HG03135 (cell line): ENCODE measurements around the gene TMEM158.

ENCODE experiments used
- ATAC-seq: cut with Tn5 transposase; IDR thresholded peaks from one replicate; pipeline ENCODE4 v1.9.1; 2021; ENCODE audit warnings: mild to moderate bottlenecking, moderate library complexity; ENCODE audit not compliant: unreplicated experiment

TMEM158 gene

DNA sequence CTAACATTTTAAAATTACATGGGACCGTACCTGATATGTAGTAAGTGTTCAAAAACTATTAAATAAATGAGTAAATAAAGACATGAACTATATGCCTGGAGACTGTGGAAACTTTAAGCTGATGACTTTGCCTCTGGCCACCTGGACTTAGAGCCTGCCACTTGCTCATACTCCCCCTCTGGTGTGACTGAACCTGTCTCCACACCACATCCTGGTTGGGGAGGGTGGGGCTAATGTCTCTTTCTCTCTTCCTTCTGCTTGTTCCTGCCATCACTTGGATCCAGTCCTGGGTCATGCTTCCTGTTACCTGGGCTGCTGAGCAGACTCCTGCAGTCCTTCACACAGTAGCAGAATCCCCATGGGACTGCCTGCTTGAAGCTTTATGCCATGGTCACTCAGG is 8.2 kb upstream of the TMEM158 start:
- no peak for ATAC-seq

DNA sequence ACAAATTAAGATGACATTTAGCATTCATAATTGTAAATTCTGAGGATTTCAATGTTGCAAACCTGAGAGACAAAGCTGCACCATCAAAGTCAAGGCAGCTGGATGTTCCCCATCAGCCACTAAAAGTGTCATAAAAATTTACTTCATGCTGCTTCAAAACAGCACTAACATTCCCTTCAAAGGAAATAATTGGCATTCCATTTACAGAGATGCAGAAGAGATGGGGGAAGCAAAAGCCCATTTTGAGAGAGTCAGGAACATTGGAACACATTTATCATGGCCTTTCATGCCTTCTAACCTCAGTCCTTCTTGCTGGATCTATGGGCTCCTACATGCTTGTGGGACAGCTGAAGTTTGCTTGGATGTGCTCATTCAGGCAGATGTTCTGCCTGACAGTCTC is 6.4 kb upstream of the TMEM158 start:
- no peak for ATAC-seq

DNA sequence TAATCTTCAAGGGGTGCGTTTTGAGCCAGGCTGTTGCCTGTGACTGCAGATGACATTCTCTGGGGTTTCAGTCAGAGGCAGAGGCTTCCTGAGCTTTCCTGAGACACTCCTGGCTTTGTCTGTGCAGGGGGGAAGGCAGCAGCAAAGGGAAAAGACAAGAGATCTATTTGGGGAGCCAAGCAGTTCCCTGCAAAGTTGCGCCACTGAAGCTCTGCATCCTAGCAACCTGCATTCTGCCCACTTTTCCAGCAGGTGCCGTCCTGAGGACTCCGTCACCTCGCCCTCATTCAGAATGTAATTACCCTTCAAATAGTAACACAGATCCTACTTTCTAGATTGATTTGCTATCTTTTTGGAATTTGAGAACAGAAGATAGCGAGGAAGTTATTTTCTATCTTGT is 1.9 kb upstream of the TMEM158 start:
- ATAC-seq, result no peak

DNA sequence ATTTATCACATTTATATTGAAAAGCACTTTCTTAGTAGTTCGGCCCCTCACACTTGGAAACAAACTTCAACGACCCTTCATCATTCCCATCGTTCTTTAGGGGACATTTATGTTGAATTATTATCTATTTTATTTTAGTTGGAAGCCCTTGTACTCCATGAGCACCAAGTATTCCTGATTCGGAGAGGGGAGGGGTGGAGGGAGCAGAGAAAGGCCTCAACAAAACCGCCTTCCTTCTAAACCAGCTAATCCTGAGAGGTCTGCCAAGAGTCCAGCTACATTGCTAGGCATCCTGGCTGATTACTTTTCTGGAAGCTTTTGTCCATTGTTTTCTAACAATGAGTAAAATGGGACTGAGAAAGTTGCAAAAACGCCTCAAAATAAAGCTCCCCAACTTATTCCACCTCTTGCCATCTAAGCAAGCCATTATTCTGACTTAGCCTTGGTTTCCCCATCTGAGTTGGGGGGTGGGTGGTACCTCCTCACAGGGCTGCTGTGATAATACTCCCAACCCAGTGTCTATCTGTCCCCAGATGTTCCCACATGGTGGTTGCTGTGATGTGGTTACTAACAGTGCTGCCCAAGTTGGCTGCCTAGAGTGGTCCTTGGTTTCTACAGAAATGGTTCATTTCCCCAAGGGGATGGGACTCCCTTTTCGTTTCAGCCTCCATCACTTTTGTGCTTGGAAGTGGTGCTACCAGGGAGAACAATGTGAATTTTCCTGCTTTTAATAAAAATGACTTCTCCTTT is 1.2 kb upstream of the TMEM158 start:
- no peak for ATAC-seq

DNA sequence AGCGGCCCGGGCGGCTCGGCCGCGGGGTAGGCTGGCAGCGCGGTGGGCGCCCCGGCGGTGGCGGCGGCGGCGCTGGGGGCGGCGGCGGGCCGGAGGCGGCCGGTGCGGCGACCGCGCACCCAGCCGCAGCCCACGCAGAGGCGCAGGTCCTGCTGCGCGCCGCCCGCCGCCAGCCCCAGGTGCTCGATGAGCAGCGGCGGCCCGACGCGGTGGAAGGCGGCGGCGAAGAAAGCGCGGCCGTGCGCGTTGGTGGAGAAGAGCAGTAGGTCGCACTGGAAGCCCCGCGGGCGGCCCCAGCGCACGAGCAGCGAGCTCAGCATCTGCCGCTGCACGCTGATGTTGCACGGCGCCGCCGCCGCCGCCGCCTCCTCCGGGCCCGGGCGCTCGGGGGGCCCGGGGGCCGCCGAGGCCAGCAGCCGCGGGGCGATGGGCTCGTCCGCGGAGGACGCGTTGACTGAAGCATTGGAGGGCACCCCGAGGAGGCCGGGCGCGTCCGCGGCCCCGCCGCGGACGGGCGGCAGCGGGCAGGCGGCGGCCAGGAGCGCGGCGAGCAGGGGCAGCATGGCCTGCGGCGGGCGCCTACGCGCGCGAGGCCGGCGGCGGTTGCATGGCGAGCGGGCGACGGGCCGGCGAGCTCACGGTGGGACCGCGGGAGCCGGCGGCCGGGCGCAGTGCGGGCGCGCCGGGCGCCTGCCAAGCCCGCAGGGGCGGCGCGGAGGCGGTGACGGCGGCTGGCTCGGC is 452 bp downstream of the TMEM158 start:
- no peak for ATAC-seq

DNA sequence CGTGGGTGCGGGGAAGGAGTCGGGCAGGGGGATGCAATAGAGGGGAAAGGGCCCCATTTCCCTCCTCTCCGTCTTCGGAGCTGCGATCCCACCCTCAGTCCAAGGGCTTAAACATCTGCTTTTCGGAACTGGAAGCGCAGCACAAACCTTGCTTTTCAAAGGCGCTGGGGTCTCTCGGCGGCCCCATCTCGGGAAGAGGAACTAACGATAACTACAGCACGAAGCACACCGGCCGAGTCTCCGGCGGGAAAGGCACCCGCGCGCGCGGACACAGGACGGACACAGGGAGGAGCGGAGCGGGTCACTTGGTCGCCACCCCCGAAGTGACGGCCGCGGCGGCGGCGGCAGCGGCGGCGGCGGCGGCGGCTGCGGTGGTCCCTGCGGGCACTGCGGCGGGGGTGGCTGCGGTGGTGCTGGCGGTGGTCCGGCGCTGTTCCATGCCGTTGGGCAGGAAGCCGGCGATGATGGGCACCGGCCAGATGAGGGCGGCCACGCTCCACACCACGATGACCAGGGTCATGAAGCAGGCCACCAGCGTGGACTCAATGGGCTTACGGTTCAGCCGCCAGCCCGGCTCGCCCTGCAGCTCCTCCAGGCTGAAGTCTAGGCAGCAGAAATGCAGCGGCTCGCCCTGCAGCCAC is 1.1 kb downstream of the TMEM158 start:
- ATAC-seq, result no peak

DNA sequence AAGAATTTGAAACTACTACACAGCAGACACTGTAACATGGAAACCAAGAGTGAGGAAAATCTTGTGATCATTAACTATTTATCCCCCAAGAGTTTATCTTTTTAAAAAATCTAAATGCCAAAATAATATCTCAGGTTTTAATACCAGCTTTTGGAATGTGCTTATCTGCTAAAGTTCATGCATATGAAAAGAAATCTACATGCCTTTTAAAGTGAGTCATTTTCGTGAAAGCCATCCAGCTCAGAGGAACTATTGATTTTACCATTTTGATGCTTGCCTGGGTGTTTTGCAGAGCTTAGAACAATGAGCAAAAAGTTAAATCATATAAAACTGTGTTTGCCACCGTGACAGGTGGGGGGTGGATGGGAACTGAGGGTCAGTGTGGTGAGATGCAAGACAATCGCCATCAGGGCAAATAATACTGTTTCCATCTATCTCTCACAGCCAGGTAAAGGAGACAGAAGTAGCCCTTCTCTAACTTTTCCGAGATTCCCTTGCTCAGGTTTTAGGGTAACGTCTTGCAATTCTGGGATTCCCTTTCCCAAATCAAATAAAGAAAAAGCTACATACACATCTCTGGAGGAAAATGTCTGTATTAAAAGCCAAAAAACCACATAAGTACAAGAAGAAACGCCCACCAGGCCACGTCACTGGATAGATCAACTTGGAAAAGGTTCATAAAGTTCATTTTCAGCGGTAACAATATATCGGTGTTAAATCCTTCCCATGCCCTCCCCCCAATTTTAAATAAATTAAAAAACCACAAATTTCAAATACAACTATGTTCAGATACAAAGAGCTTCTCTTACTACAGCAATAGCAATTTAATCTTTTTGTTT is 2.0 kb downstream of the TMEM158 start:
- no peak for ATAC-seq

DNA sequence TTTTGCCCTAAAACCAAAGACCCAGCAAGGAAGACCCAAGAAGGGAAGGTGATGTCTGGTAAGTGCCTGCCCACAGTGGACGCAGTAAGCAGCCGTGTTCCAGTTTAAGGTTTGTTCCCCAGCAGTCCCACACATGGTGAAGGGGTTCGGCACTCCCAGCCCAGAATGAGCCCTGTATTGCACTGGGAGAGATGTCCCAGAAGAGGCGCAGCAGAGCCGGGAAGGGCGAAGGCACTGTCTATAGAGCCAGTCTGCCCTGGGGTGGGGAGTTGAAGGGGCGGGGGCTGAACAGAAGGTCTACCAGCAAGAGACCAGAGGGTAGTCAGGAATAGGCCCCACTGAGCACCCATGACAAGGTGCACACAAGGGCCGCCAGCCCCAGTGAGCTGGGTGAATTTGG is 6.4 kb downstream of the TMEM158 start:
- no peak for ATAC-seq

DNA sequence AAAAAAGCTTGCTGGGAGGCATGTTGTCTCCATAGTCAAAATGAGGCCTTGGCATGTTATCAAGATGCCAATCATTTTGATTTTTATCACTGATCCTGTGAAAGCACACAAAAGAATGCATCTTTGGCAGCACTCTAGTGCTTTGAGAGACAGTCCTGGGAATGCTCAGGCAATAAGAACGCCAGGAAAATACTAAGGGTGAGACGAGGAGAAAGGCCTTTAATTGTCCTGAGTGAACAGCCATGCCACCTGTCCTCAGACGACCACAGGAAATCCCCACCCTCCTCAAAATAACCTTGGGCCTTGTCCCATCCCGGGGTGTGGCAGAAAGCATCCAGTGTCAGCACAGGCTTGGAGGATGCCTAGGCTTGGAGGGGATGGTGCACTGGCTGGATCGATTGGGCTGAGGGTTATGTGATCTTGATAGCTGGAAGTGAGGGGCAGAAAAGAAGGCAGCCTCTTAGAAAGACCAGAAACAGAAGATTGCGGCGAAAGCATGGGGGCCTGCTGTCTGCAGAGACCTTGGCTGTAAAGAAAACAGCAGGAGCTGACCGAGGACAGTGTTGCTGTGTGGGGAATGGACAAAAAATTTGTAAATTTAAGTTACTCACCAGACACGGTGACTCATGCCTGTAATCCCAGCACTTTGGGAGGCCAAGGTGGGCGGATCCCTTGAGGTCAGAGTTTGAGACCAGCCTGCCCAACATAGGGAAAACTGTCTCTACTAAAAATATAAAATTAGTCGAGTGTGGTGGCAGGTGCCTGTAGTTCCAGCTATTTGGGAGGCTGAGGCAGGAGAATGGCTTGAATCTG is 7.3 kb downstream of the TMEM158 start:
- no peak for ATAC-seq

DNA sequence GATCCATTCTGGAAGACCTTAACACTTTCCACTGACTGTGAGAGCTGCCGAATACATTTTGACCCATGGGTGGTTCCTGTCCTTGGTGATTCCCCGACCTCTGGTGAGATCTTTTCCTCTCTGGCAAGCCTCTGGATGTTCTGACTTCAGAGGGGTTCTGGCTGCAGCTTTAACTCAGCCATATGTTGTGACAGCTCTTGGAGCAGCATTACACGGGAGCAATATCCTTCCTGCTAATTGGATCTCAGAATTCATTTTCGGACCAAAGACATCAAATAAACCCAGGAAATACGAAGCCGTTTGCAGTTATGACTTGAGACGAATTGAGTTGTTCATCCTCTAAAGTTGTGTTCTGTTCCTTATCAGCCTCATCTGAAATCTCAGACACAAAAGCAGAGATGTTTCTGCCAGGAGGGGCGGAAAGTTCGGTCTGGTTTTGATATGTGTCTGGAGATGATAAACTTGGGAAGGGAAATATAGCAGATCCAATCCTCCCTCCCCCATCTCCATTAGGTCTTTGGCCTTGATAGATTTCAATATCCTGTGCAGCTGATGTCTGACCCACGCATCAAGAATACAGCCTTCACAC is 10.0 kb downstream of the TMEM158 start:
- ATAC-seq, result no peak

DNA sequence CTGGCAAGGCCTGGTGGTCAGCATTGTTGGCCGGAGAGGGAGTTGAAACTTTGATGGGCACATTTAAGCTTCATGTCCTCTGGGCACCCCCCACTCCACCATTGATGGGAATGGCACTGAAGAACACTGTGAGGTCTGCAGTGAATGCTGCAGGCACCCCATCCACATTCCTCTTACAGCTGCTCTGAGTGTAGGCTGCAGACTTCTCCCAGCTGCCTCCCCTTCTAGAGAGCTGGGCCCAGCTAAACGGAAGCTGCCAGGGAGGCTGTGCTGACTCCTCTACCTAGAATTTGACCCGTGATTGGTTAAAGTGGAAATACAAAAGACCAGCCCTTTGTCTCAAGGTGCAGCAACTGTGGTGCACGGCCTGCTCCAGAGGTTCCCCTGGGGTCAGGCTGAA is 10.6 kb downstream of the TMEM158 start:
- ATAC-seq, result no peak

DNA sequence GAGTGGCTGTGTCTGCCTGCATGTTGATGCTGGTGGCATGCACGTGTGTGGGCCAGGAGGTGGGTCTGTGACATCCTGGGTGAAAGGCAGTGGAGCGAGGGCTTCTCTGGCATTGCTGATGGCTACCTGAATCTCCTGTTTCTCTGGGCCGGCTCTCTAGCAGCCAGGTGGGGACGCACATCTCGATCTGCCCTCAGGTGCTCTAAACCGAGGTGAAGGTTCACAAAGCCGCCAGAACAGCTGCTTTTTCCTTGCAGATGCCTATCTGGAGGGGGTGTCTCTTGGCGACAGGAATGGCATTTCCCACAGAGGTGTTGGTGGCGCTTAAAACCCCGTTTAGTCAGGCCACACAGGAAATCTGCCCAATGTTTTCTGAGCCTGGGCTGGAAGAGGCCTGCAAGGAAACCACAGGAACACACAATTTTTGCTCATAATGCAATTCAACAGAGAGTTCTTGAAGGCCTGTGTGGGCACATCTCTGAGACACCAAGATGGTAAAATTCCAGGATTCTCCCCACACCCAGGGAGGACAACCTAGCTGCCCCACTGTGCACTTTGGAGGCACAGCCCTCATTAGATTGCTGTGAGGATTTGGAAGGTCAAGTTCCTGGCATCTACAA is 11.9 kb downstream of the TMEM158 start:
- no peak for ATAC-seq

DNA sequence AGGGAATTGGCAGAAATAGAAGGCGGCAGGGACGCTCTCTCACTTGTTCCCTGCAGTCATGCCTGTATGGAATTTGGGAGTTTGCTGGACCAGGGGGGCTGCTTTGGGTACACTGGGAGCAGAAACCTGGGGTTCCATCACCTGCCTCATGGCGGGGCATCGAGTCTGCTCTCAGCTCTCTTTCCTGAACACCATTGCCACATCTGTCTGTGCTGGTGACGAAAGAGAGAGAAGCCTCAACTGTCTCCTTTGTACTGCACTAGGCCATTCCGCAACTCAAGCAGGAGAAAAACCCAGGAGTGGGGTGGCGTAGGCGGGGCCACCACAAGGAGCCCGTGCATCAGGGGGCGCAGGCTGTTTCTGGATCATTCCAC is 14.0 kb downstream of the TMEM158 start:
- no peak for ATAC-seq

DNA sequence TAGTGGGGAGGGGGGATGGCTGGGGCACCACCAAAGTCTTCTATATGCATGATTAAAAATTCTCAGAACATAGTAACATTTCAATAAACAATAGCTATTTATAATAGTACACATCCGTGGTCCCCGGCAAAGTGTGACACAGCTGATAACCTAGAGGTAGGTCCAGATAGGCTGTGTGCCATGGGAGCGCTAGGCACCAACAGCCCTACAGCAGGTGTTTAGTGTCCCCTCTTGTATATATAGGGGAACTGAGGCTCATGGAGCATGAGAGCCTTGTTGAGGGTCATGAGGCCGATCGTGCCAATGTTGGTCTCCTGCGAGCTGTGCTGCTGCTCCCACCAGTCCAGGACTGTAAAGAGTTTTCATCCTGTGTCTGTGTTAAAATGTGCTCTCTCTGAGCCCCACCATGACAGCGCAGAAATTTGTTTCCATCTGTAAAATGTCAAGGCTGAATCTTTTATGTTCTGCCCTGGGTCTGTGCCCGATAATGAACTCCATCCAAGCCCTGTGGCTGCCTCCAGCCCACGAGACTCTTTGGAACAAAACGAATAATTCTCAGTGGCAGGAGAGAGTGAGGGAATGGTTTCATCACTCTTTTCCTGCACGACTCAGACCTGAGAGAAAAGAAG is 14.5 kb downstream of the TMEM158 start:
- ATAC-seq, result no peak

DNA sequence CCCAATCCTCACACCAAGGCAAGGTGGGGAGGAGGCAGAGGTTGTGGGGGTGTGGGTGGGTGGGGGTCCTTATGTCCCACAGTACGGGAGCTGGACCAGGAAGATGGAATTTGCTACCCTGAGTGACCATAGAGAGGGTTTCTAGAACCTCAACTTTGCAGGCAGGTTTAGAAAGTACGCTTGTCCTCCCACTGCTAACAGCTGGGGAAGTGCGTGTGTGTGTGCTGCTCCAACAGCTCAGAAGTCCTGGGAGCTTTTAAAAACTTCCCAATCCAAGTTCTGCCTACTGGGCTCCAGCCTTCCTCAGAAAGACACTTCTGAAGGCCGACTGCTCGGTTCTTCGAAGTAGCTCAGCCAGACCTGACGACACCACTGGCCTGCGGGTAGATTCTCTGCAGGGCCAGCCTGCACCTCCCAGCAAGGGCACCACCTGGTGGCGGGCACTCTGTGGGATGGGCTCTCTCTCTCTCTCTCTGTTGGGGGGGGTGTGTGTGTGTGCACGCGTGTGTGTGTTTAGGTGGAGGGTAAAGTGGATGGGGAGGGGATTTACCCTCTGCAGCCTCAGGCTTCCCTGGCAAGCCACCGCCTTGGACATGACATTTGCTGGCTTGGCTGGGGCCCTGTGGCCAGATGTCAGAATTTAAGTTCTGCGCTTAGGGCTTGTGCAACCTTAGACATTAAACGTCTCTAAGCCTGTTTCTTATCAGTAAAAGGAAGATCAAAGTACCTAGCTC is 15.6 kb downstream of the TMEM158 start:
- no peak for ATAC-seq

DNA sequence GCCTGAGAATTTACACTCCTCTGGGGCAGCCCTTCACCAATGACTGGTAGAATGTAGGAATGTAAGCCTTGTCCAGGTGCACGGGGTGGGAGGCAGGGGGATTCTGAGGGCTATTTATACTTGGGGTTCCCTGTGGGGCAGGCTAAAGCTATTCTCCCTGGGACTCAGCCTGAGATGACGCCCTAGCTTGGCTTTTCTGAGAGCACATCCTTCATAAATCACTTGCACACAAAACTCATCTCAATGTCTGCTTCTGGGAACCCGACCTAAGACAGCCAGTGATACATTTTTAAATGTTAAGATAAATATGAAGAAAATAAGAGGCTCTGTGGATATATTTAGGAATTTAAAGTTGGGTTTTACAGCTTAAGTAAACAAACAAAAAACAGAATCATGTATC is 16.6 kb downstream of the TMEM158 start:
- ATAC-seq, result no peak

DNA sequence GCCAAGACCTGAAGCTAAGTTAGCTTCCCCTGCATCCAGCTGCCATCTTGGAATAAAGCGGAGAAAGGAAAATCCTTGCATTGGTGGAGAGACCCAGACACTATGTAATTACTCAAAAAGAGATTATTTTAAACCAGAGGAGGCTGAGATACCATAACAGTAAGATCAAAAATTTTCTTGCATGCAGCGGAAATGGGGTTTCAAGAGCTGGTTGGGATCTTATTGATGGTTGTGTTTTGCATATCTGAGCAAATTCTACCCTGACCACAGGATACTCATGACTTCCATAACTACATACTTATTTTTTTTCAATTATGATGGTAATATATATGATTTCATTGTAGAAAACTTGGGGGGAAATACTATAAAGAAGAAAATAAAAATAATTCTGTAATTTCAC is 17.5 kb downstream of the TMEM158 start:
- no peak for ATAC-seq

DNA sequence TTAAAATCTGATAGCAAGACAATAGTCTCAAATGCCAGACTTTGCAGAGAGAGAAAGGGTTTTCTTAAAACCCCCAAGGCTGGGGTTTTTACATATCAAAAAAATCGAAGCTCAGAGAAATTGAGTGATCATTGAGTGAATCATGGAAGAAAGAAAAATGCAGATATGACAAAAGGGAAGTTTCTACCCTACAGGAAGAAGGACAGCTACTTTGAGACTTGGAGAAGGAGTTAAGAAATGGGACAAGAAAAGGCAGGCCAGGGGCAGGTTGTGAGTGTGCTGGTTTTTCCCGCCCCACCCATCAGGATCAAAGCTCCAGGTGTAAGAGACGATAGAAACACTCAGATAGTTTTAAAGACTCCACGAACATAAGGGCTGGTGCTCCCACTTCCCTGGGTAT is 18.6 kb downstream of the TMEM158 start:
- no peak for ATAC-seq

DNA sequence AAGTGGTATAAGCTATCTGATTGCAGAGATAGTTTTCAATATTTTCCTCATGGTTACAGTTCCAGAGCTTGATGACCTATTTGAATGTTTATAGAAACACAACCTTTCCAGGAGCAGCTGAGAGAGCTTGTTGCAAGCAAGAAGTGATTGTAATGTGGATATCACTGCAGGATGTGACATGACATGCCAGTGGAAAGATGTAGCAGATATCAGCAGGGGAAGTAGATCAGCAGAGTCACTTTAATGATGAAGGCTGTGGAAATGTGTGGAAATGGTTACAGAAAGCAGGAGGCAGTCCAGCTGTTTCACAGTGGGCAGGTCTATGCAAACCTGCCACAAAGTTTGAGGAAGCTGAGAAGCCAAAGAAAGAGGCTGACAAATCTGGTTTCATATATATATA is 21.0 kb downstream of the TMEM158 start:
- ATAC-seq, result no peak
